Panc1 (cell line): ENCODE measurements around the gene PHRF1.

Source experiments
- POLR2AphosphoS5 ChIP-seq: IDR thresholded peaks from 2 replicates; pipeline ENCODE4 v1.6.1; 2012; ENCODE audit warnings: mild to moderate bottlenecking, low read depth, low read length, moderate library complexity
- TCF7L2 ChIP-seq: IDR thresholded peaks from 2 replicates; pipeline ENCODE4 v1.6.1; 2011; ENCODE audit warnings: mild to moderate bottlenecking, low read depth, low read length, inconsistent platforms
- TF ChIP-seq, protein P1 (sequence below): fragments of 450-650 bp; IDR thresholded peaks from 2 replicates; pipeline ENCODE4 v1.5.1; 2017; ENCODE audit warnings: mild to moderate bottlenecking
- TF ChIP-seq, protein P2 (sequence below), 2 experiments: IDR thresholded peaks; 2 replicates each; pipeline ENCODE4 v1.6.1; 2011 to 2012; ENCODE audit warnings: low read depth in 2 of 2, control low read depth in 1 of 2, low read length in 1 of 2, mild to moderate bottlenecking in 1 of 2, moderate library complexity in 1 of 2; ENCODE audit not compliant: insufficient read depth in 1 of 2

DNA sequence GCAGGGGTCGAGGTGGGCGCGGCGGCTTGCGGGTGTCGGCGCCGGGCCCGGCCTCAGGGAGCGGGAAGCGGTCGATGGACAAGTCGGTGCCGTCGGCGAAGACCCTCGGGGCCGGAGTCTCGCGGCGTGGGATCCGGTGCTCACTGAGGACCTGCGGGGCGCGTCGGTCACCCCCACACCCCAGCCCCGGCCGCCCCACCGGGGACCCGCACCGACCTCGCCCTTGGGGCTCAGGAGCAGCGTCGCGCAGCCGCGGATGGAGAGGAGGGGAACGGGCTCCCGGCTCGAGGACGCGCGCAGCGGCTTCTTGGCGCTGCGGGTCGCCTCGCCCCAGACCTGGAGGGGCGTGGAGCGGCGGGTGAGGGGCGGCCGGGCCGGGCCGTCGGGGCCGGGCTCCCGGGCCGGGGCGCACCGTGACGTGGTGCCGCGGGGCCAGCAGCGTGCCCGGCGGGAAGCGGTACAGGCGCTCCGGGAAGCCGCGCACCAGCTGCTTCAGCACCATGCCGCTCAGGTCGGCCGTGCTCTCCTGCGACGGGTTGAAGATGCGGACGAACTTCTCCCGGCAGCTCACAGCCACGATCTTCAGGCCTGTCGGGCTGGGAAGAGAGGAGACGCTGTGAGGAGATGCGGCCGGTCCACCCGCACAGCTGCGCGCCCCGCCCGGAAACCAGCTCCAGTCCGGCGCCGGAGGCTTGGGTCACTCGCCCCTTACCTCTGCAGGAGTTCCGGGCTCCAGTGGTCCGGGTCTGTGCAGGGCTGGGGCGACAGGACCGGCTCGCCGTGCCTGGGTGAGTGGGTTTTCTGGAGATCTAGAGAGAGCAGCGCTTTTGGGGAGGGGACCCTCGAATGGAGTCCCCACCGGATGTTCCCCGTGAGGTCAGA, 20.2 kb upstream of the PHRF1 start:
- TF ChIP-seq, protein P1, sequence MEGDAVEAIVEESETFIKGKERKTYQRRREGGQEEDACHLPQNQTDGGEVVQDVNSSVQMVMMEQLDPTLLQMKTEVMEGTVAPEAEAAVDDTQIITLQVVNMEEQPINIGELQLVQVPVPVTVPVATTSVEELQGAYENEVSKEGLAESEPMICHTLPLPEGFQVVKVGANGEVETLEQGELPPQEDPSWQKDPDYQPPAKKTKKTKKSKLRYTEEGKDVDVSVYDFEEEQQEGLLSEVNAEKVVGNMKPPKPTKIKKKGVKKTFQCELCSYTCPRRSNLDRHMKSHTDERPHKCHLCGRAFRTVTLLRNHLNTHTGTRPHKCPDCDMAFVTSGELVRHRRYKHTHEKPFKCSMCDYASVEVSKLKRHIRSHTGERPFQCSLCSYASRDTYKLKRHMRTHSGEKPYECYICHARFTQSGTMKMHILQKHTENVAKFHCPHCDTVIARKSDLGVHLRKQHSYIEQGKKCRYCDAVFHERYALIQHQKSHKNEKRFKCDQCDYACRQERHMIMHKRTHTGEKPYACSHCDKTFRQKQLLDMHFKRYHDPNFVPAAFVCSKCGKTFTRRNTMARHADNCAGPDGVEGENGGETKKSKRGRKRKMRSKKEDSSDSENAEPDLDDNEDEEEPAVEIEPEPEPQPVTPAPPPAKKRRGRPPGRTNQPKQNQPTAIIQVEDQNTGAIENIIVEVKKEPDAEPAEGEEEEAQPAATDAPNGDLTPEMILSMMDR = no peak
- no peak for TF ChIP-seq POLR2AphosphoS5
- TF ChIP-seq TCF7L2 = no peak
- TF ChIP-seq, protein P2, sequence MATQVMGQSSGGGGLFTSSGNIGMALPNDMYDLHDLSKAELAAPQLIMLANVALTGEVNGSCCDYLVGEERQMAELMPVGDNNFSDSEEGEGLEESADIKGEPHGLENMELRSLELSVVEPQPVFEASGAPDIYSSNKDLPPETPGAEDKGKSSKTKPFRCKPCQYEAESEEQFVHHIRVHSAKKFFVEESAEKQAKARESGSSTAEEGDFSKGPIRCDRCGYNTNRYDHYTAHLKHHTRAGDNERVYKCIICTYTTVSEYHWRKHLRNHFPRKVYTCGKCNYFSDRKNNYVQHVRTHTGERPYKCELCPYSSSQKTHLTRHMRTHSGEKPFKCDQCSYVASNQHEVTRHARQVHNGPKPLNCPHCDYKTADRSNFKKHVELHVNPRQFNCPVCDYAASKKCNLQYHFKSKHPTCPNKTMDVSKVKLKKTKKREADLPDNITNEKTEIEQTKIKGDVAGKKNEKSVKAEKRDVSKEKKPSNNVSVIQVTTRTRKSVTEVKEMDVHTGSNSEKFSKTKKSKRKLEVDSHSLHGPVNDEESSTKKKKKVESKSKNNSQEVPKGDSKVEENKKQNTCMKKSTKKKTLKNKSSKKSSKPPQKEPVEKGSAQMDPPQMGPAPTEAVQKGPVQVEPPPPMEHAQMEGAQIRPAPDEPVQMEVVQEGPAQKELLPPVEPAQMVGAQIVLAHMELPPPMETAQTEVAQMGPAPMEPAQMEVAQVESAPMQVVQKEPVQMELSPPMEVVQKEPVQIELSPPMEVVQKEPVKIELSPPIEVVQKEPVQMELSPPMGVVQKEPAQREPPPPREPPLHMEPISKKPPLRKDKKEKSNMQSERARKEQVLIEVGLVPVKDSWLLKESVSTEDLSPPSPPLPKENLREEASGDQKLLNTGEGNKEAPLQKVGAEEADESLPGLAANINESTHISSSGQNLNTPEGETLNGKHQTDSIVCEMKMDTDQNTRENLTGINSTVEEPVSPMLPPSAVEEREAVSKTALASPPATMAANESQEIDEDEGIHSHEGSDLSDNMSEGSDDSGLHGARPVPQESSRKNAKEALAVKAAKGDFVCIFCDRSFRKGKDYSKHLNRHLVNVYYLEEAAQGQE (IDR thresholded peaks at IDR 0.05; ENCODE audit: insufficient read depth in 1 of 2, low read depth in 2 of 2, low read length in 1 of 2) = no peak
